ENCODE results near the gene RASGRP4.
"Not testable (repeated sequence)": the region's sequence is repeated elsewhere in the genome, so short reads cannot be mapped to it uniquely, and the experiment has no call there.

The RASGRP4 gene

DNA sequence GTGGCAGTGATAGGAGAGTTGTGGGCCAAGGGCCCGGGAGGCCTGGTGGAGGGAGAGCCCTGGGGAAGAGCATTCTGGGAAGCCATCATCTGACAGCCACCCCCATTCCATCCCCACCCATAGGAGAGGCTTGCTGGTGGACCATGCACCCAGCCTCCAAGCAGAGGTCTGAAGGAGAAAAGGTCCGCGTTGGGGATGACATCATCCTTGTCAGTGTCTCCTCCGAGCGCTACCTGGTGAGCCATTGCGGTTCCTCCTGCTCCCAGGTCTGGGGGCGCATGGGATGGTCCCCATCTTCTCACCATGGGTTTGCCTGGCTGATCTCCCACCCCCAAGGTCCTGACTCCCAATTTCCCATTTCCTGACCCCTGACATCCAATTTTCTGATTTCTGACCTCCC, 18.0 kb upstream of the RASGRP4 start:
- FAIRE-seq = no peak

- no peak for FAIRE-seq
Measured at GRCh38 chr19:38443458-38443999, 17.5 kb upstream of the RASGRP4 start.

DNA sequence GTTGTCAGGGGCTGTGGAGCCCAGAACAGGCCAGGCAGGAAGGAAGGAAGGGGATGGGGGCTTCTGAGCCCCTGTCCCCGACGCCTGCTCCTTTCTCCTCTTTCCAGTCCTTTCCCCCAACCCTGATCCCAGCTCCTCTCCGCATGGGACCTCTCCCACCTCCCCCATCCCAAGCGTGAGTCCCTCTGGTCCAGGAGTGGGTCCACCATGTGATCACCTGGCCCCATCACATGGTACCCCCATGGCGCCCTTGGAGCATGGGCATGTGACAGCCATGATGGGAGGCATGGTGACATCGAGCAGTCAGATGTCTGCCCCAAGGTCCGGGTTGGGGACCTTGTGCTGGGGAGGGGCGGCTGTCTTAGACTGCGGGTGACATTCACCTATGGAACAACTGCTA, 16.7 kb upstream of the RASGRP4 start:
- no peak for FAIRE-seq

- FAIRE-seq = no peak
Measured at GRCh38 chr19:38441657-38442348, 15.8 kb upstream of the RASGRP4 start.

DNA sequence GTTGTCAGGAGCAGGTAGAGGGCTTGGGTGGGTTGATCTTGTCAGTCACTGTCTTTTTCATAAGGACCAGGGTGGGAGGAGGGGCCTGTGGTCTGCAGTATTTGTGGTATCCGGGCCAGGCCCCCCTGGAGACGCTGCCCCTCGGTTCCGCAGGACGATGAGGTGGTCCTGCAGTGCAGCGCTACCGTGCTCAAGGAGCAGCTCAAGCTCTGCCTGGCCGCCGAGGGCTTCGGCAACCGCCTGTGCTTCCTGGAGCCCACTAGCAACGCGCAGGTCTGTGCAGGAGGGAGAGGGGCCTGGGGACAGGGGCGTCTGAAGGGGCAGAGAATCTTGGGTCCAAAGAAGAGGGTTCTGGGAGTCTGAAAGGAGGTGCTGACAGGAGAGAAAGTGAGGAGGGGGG, 14.6 kb upstream of the RASGRP4 start:
- no peak for FAIRE-seq

GRCh38 chr19:38437917-38438316, 11.9 kb upstream of the RASGRP4 start:
- no peak for FAIRE-seq

DNA sequence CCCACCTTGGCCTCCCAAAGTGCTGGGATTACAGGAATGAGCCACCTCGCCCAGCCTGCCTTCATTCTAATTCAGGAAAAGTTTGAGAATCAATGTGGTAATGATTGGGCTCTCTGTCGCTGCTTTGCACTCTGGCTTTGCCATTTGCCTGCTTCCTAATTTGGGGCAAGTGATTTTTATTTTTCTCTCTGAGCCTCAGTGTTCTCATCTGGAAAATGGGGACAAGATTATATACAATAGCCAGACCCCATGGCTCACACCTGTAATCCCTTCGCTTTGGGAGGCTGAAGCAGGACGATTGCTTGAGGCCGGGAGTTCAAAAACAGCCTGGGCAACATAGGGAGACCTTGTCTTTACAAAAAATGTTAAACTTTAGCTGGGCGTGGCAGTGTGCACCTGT, 11.3 kb upstream of the RASGRP4 start:
- no peak for FAIRE-seq

- FAIRE-seq = no peak
Measured at GRCh38 chr19:38434549-38435051, 8.6 kb upstream of the RASGRP4 start.

- FAIRE-seq = no peak
Measured at GRCh38 chr19:38433268-38433733, 7.3 kb upstream of the RASGRP4 start, which contains the start of gene RYR1. Gene RYR1, plus strand, starts transcription at chr19:38433691. Its CDS starts 139 bp downstream, at chr19:38433830.

DNA sequence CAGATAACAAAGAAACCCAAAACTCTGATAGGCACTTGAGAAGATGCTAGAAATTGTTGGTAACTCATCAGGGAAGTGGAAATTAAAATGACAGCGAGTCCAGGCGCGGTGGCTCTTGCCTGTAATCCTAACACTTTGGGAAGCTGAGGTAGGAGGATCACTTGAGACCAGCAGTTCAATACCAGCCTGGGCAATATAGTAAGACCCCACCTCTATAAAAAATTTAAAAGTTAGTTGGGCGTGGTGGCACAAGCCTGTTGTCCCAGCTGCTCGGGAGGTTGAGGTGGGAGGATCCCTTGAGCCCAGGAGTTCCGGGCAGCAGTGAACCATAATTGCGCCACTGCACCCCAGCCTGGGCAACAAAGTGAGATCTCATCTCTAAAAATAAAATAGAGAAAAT, 4.9 kb upstream of the RASGRP4 start:
- FAIRE-seq = no peak

GRCh38 chr19:38429811-38430156, 3.8 kb upstream of the RASGRP4 start:
- no peak for FAIRE-seq

GRCh38 chr19:38429055-38429810, 3.2 kb upstream of the RASGRP4 start:
- no peak for FAIRE-seq

DNA sequence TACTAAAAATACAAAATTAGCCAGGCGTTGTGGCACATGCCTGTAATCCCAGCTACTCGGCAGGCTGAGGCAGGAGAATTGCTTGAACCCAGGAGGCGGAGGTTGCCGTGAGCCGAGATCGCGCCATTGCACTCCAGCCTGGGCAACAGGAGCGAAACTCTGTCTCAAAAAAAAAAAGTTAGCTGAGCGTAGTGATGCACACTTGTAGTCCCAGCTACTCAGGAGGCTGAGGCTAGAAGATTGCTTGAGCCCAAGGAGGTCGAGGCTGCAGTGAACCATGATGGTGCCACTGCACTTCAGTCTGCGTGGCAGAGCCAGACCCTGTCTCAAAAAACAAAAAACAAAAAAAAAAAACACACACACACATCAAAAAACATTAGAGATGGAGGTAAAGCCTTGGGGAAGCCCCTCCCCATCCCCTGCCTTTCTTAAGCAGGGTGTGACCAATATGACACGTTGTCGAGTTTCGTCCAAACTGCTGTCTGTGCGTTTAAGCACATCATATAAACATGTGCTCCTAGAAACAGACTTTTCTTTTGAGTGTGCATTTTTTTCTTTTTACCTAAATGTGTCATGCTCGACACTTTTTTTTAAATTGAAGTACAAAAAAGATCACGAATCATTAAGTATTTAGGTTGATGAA, 1.1 kb upstream of the RASGRP4 start:
- not testable (repeated sequence) for FAIRE-seq

DNA sequence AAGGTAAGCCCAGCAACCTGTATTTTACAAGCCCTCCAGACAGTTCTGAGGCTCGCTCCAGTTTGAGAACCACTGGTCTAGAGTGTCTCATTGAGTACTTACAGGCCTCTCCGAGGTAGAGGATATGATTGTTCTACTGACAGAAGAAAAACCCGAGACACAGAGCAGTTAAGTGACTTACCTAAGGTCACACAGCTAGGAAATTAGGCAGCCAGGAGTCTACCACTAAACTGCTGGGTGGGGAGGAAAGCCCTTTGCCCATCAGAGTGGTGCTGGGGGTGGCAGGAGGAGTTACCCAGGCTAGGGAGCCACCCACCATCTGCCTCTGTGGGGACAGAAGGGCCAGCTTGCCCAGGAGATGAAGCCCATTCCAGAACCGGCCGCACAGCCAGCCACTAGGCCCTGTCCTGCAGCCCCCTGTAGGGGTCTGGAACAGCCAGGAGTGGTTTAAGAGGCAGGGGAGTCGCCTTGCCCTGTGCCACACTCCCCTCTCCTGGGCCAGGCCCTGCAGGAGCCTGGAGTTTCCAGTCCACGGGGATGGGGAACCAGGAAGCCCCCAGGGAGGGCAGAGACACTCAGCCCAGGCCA, 703 bp downstream of the RASGRP4 start:
- FAIRE-seq = no peak

- FAIRE-seq = no peak
Measured at GRCh38 chr19:38424272-38424671, 1.7 kb downstream of the RASGRP4 start.

GRCh38 chr19:38422438-38422837, 3.6 kb downstream of the RASGRP4 start:
- no peak for FAIRE-seq

GRCh38 chr19:38421856-38422255, 4.2 kb downstream of the RASGRP4 start:
- FAIRE-seq = no peak

GRCh38 chr19:38420935-38421334, 5.1 kb downstream of the RASGRP4 start:
- FAIRE-seq = no peak

DNA sequence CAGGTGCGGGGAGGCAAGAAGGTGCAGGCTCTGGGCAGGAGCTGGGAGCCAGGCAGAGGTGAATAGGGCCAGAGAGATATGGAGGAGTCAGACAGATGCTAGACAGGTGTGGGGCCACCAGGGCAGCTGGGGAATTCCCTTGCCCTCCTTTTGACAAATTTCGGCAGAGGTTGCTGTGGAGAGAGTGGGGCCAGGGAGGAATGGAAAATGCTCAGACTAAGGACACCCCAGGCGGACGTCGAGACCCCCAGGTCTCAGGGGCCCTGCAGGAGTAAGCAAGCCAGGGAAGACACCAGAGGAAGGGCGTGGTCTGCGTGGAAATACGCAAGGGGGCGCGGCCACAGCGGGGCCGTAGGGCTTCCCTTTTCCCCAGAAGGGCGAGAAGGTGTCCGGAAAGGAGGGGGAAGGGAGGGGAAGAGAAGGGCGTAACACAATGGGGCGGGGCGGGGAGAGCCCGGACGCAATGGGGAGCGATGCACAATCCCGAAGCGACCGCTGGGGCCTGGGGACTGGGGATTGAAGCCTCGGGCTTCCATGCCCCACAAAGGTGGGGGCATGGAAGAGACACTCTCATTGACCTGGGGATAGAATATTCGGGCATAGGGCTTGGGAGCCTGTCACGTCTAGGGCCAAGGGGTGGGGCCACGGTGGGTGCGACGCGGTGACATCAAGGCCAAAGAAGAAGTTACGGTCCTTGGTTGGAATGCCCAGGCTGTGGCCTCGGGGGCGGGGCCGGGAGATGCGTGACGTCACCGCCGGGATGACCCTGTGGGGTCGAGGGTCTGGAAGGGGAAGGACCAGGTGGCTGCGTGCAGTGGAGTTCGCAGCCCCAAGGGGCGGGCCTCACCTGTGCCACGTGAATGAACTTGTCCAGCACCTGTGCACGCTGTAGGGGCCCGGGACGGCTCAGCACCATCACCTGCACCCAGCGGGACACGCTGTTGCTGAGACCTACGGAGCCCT, 8.2 kb downstream of the RASGRP4 start:
- FAIRE-seq = no peak

DNA sequence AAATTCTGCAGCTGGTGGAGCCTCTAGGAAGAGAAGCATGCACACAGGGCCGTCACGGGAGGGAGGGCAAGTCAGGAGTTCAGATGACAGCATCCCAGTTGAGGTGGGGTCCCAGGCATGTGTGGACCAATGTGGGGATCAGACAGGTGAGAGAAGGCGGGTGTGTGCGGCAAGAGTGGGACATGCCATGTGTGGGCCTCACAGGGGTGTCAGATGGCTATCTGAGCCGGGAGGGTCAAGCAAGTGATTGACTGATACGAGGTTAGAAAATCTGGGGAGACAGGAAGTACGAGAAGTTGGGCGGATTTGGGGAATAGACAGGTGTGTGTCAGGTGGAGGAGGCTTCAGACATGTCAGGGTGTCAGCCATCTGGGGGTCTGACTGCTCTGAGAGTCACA, 8.9 kb downstream of the RASGRP4 start:
- FAIRE-seq = no peak

- no peak for FAIRE-seq
Measured at GRCh38 chr19:38413416-38413815, 12.6 kb downstream of the RASGRP4 start.

- no peak for FAIRE-seq
Measured at GRCh38 chr19:38412961-38413360, 13.1 kb downstream of the RASGRP4 start.
